ENCODE results near the gene ZNF197. TPM values are rescaled to one million over a fixed set of nuclear protein-coding genes. Genes with fewer than 3 reads are reported as not detected.

The ZNF197 gene
- total RNA-seq, 6 experiments from 2014 or later: 4.4 to 9.5 (median 6.9) TPM

GRCh38 chr3:44685128-44685800, 60.4 kb downstream of the ZNF197 start:
- DNase-seq (peak; percentile 45 to 79 (median 73)), ATAC-seq (peak; percentile 62 to 89 (median 78))
- WGBS (ENCODE audit: insufficient coverage, low coverage, low lambda C conversion rate, missing lambda C conversion rate): 1% methylated on average over 20 of the region's 48 CpGs
- intact Hi-C loops (cut with DNase I): no loop called here
- Histone ChIP-seq H3K4me1 (no peaks in the 10 kb centered on the region), H3K9me3 (no peaks in the 10 kb centered on the region), H3K4me3 (peak overlapping the region; percentile 49 to 79 (median 58)), H3K27ac (no peak overlapping the region), H3K36me3 (no peaks in the 10 kb centered on the region), H3K27me3 (no peaks in the 10 kb centered on the region)
- TF ChIP-seq POLR2A (IDR thresholded peaks at IDR 0.05) (no peak), CTCF (IDR thresholded peaks at IDR 0.05) (no peak)

GRCh38 chr3:44687898-44688297, 63.1 kb downstream of the ZNF197 start:
- no peak overlapping the region for H3K4me3 ChIP-seq
- H3K9me3 ChIP-seq: no peaks in the 10 kb centered on the region
- 22% methylated on average over 1 of the region's 1 CpG for WGBS (ENCODE audit: insufficient coverage, low coverage, low lambda C conversion rate, missing lambda C conversion rate)
- H3K27ac ChIP-seq: no peak overlapping the region
- intact Hi-C loops (cut with DNase I): no loop called here
- no peaks in the 10 kb centered on the region for H3K27me3 ChIP-seq
- H3K4me1 ChIP-seq: no peaks in the 10 kb centered on the region
- ATAC-seq (no peak), DNase-seq (no peak)
- H3K36me3 ChIP-seq: no peaks in the 10 kb centered on the region
- TF ChIP-seq POLR2A (IDR thresholded peaks at IDR 0.05) (no peak), CTCF (IDR thresholded peaks at IDR 0.05) (no peak)

Other genes starting within 250 kb of the ZNF197 start
- 10 to 100 TPM in 1 of 6 experiments, 1 to 10 TPM in 5; 3.2 to 10.1 (median 8.9) TPM for gene ZNF445, start 147.4 kb upstream of the ZNF197 start, total RNA-seq
- 1 to 10 TPM; 1.2 to 2.5 (median 1.4) TPM for gene ZKSCAN7, start 69.8 kb upstream of the ZNF197 start, total RNA-seq
- under 1 TPM; 0.06 to 0.82 (median 0.62) TPM for gene ZNF660, start 40.1 kb upstream of the ZNF197 start, total RNA-seq
- 1 to 10 TPM; 1.6 to 3.0 (median 2.1) TPM for gene ZNF35, start 23.7 kb downstream of the ZNF197 start, total RNA-seq
- 1 to 10 TPM in 4 of 6 experiments, under 1 TPM in 2; 0.50 to 1.7 (median 1.1) TPM for gene ZNF502, start 87.6 kb downstream of the ZNF197 start, total RNA-seq
- gene ZNF501, start 104.6 kb downstream of the ZNF197 start, total RNA-seq: 1 to 10 TPM in 3 of 6 experiments, under 1 TPM in 3; 0.43 to 1.2 (median 0.87) TPM
- gene KIAA1143, start 136.6 kb downstream of the ZNF197 start, total RNA-seq: 10 to 100 TPM in 1 of 6 experiments, 1 to 10 TPM in 5; 7.2 to 11.6 (median 8.5) TPM
- under 1 TPM; 0.09 to 0.51 (median 0.22) TPM for gene KIF15, start 136.8 kb downstream of the ZNF197 start, total RNA-seq
- 10 to 100 TPM in 2 of 6 experiments, 1 to 10 TPM in 4; 4.9 to 10.9 (median 8.4) TPM for gene TMEM42, start 236.9 kb downstream of the ZNF197 start, total RNA-seq
- gene TGM4, start 249.6 kb downstream of the ZNF197 start, total RNA-seq: not detected